BE2C (cell line): ENCODE data around the gene TIGD6.

Experiments
- DNase-seq: peaks from one replicate; pipeline ENCODE4 v3.0.0-alpha.2; 2020
- H3K27me3 ChIP-seq: fragments of 250-450 bp; sonication (Bioruptor Pico); 2 replicates; pipeline ENCODE4 v1.5.1; 2020; ENCODE audit warnings: mild to moderate bottlenecking
- H3K36me3 ChIP-seq: fragments of 250-450 bp; sonication (Bioruptor Pico); 2 replicates; pipeline ENCODE4 v1.5.1; 2020; ENCODE audit warnings: mild to moderate bottlenecking
- H3K4me1 ChIP-seq: fragments of 250-450 bp; sonication (Bioruptor Pico); 2 replicates; pipeline ENCODE4 v1.5.1; 2020
- H3K4me3 ChIP-seq: 2 replicates; pipeline ENCODE4 v1.5.1; 2011; ENCODE audit warnings: low read depth, low read length
- H3K9me3 ChIP-seq: fragments of 250-450 bp; sonication (Bioruptor Pico); 2 replicates; pipeline ENCODE4 v1.5.1; 2020
- TF ChIP-seq, protein P1 (sequence below): IDR thresholded peaks from 2 replicates; pipeline ENCODE4 v1.5.1; 2012; ENCODE audit warnings: mild to moderate bottlenecking, low read depth, low read length

The TIGD6 gene

GRCh38 chr5:150026682-150027172 lies 26.3 kb upstream of the TIGD6 start:
- Histone ChIP-seq H3K36me3 (peaks cover 81% of the 10 kb centered on the region), H3K4me3 (no peak overlapping the region), H3K27me3 (no peaks in the 10 kb centered on the region), H3K9me3 (no peaks in the 10 kb centered on the region), H3K4me1 (0 out of 2 replicates have a peak, but pooled peaks cover 2% of the 10 kb centered on the region)
- DNase-seq: no peak
- TF ChIP-seq, protein P1, sequence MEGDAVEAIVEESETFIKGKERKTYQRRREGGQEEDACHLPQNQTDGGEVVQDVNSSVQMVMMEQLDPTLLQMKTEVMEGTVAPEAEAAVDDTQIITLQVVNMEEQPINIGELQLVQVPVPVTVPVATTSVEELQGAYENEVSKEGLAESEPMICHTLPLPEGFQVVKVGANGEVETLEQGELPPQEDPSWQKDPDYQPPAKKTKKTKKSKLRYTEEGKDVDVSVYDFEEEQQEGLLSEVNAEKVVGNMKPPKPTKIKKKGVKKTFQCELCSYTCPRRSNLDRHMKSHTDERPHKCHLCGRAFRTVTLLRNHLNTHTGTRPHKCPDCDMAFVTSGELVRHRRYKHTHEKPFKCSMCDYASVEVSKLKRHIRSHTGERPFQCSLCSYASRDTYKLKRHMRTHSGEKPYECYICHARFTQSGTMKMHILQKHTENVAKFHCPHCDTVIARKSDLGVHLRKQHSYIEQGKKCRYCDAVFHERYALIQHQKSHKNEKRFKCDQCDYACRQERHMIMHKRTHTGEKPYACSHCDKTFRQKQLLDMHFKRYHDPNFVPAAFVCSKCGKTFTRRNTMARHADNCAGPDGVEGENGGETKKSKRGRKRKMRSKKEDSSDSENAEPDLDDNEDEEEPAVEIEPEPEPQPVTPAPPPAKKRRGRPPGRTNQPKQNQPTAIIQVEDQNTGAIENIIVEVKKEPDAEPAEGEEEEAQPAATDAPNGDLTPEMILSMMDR: no peak

- Histone ChIP-seq H3K27me3 (no peaks in the 10 kb centered on the region), H3K9me3 (no peaks in the 10 kb centered on the region), H3K36me3 (peaks cover 82% of the 10 kb centered on the region), H3K4me1 (0 out of 2 replicates have a peak, but pooled peaks cover 2% of the 10 kb centered on the region), H3K4me3 (no peak overlapping the region)
- TF ChIP-seq, protein P1: peak; percentile 26; the same call in 1 of the 2 replicates
- no peak for DNase-seq
These were observed 24.0 kb upstream of the TIGD6 start for GRCh38 chr5:150024346-150024984.

- TF ChIP-seq, protein P1: no peak
- DNase-seq: no peak
- Histone ChIP-seq H3K9me3 (no peaks in the 10 kb centered on the region), H3K4me3 (no peak overlapping the region), H3K27me3 (no peaks in the 10 kb centered on the region), H3K4me1 (0 out of 2 replicates have a peak, but pooled peaks cover 2% of the 10 kb centered on the region), H3K36me3 (peaks cover 87% of the 10 kb centered on the region)
These were observed 22.7 kb upstream of the TIGD6 start for GRCh38 chr5:150023136-150023535.

DNA sequence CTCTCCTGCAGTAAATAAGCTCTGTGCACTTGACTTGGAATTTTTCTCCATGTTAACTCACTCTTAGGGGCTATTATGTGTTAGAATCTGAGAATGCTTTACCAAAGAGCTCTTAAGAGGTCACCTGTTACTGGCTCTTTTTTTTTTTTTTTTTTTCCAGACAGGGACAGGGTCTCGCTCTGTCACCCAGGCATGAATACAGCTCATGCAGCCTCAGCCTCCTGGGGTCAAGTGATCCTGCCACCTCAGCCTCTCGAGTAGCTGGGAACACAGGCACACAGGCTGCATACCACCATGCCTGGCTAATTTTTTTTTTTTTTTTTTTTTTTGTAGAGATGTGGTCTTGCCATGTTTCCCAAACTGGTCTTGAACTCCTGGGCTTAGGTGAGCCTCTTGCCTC lies 22.2 kb upstream of the TIGD6 start:
- DNase-seq: no peak
- H3K27me3 ChIP-seq: no peaks in the 10 kb centered on the region
- H3K4me3 ChIP-seq: no peak overlapping the region
- H3K9me3 ChIP-seq: no peaks in the 10 kb centered on the region
- TF ChIP-seq, protein P1: no peak
- H3K4me1 ChIP-seq: 0 out of 2 replicates have a peak, but pooled peaks cover 2% of the 10 kb centered on the region
- peaks cover 86% of the 10 kb centered on the region for H3K36me3 ChIP-seq

- TF ChIP-seq, protein P1: no peak
- Histone ChIP-seq H3K27me3 (no peaks in the 10 kb centered on the region), H3K4me1 (0 out of 2 replicates have a peak, but pooled peaks cover 2% of the 10 kb centered on the region), H3K9me3 (no peaks in the 10 kb centered on the region), H3K36me3 (peaks cover 85% of the 10 kb centered on the region), H3K4me3 (no peak overlapping the region)
- no peak for DNase-seq
These were observed 21.7 kb upstream of the TIGD6 start for GRCh38 chr5:150022158-150022531.

DNA sequence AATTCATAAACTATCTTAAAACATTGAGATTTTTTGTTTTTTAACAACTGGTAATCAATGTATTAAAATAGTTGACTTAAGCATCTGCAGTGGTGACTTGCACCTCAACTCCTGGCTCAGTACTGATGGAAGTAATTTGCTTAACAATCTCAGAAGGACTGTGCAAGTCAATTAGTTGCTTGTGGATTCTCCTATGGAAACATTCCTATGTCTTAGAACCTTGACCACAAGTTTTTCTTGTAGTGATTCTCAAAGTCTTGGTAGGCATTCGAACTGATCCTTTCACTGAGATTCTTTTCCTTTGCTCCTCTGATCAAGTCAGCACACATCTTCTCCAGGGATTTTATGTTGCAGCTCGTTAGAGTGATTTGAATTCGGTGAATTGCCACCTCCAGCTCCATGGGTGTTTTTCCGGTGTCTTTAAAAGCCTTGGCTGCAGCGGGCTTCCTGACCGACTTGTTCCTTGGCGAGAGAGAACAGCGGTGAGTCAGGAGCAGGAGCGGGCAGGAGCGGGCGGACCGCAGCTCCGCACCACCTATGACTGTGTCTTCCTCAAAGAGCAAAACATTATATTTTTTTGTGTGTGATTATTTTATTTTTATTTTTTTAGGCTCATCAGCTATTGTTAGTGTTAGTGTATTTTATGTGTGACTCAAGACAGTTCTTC lies 21.2 kb upstream of the TIGD6 start:
- TF ChIP-seq, protein P1: no peak
- DNase-seq: no peak
- no peak overlapping the region for H3K4me3 ChIP-seq
- 0 out of 2 replicates have a peak, but pooled peaks cover 2% of the 10 kb centered on the region for H3K4me1 ChIP-seq
- no peaks in the 10 kb centered on the region for H3K27me3 ChIP-seq
- H3K9me3 ChIP-seq: no peaks in the 10 kb centered on the region
- H3K36me3 ChIP-seq: peaks cover 82% of the 10 kb centered on the region
